GM18511 (cell line): ENCODE data around the gene ALPK3.

Experiments
- ATAC-seq: cut with Tn5 transposase; IDR thresholded peaks from one replicate; pipeline ENCODE4 v1.9.1; 2021; ENCODE audit warnings: mild to moderate bottlenecking, moderate library complexity; ENCODE audit not compliant: unreplicated experiment

Gene ALPK3

DNA sequence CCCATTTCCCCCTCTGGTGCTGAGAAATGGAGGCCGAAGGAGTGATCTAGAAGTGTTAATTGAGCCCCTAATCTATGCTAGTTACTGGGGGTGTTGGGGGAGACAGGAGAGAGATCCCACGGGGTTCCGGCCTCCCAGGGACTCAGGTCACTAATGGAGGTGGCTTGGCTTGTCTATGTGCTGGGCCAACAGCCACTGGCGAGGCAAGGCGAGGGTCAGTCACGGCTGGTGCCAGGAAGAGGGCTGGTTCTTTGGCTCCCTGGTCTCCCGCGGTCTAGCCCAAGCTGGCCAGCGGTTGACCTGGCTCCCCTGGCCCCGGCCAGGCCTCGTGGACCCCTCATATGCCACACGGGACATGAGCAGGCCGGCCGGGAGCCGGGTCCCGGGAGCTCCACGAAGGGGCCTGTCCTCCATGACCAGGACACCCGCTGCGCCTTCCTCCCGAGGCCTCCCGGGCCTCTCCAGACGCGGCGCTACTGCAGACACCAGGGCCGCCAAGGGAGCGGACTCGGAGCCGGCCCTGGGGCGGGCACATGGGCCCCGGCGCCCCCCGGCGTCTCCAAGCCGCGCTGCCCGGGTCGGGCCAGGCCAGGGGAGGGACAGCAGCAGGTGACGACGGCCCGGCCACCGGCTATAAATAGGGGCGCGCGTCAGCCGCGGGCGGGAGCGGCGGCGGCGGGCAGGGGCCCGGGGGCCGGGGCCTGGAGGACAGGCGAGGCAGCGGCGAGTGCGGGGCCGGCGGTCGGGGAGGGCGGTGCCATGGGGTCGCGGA lies at the start of gene ALPK3:
Gene ALPK3 (plus strand): TSS at position 663 of the 772 bp plus-strand sequence. CDS start 97 bp downstream, at position 760.
- no peak for ATAC-seq

GRCh38 chr15:84772031-84772430 lies 45.1 kb upstream of the ALPK3 start:
- ATAC-seq: no peak

- no peak for ATAC-seq
Measured at GRCh38 chr15:84772467-84772866, 44.7 kb upstream of the ALPK3 start.

- no peak for ATAC-seq
Measured at GRCh38 chr15:84773716-84774115, 43.4 kb upstream of the ALPK3 start.

- ATAC-seq: no peak
Measured at GRCh38 chr15:84775867-84776449, 41.2 kb upstream of the ALPK3 start.

DNA sequence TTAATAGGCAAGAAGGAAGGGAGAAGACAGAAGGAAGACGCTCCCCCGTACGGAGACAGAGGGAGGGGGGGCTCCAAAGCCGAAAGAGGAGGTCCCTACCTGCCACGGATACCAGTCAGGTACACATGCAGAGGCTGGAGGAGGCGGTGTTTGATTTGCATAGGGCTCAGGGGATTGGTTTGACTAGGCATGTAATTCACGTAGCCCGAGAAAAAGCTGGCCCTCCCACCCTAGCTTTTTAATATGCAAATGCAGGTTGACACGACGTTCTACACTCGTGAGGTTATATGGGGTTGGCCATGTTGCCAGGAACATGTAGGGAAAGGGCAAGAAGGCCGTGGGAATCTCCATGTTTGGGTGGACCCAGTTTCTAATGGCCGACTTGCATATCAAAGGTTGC lies 39.0 kb upstream of the ALPK3 start:
- ATAC-seq: no peak

DNA sequence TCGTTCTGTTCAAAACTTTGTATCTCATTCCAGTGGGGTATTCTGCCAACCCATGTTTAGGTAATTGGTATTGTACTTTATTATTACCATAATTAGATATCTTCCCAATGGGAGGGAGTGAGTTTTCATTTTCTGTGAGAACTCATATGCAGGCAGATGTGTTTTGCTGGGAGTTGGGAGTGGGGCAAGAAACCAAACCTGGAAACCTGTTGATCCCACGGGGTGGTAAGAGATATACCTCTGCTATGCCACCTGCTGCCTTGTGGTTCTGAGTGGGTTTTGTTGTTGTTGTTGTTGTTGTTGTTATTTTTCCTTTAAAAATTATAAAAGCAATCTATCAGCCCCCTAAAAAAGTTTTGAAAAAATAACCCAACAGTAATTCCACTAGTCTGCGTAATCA lies 36.7 kb upstream of the ALPK3 start:
- no peak for ATAC-seq

DNA sequence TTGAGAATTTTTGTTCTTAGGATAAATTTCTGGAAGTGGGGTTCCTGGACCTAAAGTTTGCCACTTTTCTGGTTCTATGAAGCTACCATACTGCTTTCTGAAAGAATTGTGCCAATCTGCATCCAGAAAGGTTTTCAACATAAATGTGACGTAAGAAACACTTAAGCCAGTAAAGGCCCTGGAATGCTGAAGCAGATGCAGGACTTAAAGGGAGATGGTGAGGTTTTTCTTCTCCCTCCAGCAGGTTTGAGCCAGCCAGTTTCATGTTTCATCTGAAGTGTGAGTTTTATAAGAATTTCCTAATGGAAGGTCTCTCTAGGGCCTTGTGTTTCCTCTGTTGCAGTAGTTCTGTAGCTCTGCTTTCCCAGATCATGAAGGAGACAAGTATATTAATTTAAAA lies 35.7 kb upstream of the ALPK3 start:
- ATAC-seq: no peak

GRCh38 chr15:84782346-84782745 lies 34.8 kb upstream of the ALPK3 start:
- ATAC-seq: no peak

DNA sequence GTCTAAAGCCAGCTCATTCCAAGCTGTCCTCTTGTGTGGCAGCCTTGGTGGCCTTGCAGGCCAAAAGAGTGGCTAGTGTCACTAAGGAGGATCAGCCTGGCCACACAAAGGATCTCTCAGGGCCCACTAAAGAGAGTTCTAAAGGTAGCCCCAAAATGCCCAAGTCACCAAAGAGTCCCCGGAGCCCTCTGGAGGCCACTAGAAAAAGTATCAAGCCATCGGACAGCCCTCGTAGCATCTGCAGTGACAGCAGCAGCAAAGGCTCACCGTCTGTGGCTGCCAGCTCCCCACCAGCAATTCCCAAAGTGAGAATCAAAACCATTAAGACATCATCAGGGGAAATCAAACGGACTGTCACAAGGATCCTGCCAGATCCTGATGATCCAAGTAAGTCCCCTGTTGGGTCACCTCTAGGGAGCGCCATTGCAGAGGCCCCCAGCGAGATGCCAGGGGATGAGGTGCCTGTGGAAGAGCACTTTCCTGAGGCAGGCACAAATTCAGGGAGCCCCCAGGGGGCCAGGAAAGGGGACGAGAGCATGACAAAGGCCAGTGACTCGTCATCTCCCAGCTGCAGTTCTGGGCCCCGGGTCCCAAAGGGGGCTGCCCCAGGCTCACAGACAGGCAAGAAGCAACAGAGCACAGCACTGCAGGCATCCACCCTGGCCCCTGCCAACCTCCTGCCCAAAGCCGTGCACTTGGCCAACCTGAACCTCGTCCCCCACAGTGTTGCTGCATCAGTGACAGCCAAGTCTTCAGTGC lies 33.5 kb upstream of the ALPK3 start:
- ATAC-seq: no peak

DNA sequence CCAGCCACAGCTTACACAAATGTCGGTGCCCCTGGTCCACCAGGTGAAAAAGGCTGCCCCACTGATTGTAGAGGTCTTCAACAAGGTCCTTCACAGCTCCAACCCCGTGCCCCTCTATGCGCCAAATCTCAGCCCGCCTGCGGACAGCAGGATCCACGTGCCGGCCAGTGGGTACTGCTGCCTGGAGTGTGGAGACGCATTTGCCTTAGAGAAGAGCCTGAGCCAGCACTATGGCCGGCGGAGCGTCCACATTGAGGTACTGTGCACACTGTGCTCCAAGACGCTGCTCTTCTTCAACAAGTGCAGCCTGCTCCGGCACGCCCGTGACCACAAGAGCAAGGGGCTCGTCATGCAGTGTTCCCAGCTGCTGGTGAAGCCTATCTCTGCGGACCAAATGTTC lies 32.9 kb upstream of the ALPK3 start:
- no peak for ATAC-seq

DNA sequence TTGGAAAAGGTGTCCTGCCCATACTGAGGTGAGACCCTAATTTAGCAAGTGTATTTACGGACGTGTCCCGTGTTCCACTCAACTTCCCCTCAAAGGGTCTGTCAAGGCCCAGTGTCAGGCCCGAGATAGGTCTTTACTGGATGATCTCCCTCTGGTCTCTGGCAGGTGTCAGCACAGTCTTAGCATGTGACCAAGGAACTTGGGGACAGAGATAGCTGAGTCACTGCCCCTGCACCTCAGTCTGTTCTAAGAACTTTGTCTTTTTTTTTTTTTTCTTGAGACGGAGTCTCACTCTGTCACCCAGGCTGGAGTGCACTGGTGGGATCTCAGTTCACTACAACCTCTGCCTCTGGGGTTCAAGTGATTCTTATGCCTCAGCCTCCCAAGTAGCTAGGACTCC lies 32.1 kb upstream of the ALPK3 start:
- ATAC-seq: no peak

DNA sequence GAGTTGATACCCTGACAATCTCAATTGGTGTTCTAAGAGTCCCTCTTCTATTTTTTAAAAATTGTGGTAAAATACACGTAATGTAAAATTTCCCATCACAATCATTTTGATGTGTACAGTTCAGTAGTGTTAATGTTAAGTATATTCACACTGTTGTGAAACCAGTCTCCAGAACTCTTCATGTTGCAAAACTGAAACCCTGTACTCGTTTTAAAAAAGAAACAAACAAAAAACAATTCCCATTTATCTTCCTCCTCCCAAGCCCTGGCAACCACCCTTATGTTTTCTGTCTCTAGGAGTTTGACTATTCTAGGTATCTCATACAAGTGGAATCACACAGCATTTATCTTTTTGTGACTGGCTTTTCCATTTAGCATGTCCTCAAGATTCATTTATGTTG lies 28.7 kb upstream of the ALPK3 start:
- ATAC-seq: no peak

GRCh38 chr15:84789762-84790161 lies 27.4 kb upstream of the ALPK3 start:
- ATAC-seq: no peak

GRCh38 chr15:84790676-84791075 lies 26.5 kb upstream of the ALPK3 start:
- ATAC-seq: no peak

GRCh38 chr15:84791763-84792162 lies 25.4 kb upstream of the ALPK3 start:
- ATAC-seq: no peak

DNA sequence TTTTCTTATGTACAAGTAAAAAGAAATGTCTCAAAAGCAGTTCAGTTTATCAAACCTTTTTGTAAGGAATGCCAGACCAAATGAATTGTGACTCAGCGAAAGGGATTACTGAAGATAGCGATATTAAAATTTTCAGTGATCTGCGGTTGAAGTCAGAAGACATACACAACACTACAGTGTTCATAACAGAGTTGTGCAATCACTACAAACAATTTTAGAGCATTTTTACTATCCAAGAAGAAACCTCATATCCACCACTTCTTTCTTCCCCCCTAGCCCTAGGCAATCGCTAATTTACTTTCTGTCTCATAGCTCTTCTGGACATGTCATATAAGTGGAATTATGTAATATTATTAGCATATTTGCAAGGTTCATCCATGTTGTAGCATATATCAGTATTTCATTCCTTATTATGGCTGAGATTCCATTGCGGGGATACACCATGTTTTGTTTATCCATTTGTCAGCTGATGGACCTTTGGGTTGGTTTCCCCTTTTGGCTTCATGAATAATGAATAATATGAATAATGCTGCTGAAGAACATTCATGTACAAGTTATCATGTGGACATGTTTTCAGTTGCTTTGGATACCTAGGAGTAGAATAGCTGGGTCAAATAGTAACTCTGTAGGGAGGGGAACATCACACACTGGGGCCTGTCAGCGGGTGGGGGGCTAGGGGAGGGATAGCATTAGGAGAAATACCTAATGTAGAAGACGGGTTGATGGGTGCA lies 23.6 kb upstream of the ALPK3 start:
- ATAC-seq: no peak

DNA sequence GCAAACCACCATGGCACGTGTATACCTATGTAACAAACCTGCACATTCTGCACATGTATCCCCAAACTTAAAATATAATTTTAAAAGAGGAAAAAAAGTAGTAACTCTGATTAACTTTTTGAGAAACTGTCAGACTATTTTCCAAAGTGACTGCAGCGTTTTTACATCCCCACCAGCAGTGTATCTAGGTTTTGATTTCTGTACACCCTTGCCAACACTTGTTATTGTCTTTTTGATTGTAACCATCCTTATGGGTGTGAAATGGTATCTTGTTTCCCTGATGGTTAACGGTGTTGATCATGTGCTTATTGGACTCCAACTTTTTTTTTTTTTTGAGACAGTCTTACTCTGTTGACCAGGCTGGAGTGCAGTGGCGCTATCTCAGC lies 23.0 kb upstream of the ALPK3 start:
- no peak for ATAC-seq

DNA sequence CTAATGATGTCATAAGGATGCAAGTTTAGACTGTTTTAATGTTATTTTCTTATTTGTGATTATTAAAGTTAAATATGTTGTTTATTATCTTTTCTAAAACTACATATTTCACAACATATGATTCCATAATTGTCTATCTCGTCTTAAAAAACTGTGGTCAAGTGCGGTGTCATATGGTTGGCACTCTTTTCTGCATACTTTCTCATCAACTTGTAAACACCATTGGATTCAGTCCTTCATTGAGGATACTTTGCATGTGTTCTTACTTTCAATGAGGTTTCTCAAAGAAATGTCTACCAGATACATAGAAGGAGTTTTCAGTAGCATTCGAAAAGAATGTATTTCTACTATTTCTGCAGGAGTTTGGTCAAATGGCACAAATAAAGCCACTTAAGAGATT lies 22.0 kb upstream of the ALPK3 start:
- ATAC-seq: no peak

GRCh38 chr15:84797212-84797611 lies 19.9 kb upstream of the ALPK3 start:
- ATAC-seq: no peak

DNA sequence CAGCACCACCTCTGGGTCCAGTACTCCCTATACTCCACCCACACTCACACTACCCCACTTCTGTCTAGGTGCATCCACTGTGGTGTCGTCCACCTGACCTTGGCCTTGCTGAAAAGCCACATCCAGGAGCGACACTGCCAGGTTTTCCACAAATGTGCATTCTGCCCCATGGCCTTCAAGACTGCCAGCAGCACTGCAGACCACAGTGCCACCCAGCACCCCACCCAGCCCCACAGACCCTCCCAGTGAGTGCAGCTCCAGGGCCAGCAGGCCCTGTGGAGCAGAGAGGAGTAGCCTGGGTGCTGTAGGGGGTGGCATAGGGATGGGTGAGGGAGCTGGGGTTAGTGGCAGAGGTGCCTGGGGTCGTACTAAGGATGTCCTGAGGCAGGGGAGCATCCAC lies 19.4 kb upstream of the ALPK3 start:
- ATAC-seq: no peak
